Measurements from ENCODE around the gene ATRNL1.

Gene ATRNL1

DNA sequence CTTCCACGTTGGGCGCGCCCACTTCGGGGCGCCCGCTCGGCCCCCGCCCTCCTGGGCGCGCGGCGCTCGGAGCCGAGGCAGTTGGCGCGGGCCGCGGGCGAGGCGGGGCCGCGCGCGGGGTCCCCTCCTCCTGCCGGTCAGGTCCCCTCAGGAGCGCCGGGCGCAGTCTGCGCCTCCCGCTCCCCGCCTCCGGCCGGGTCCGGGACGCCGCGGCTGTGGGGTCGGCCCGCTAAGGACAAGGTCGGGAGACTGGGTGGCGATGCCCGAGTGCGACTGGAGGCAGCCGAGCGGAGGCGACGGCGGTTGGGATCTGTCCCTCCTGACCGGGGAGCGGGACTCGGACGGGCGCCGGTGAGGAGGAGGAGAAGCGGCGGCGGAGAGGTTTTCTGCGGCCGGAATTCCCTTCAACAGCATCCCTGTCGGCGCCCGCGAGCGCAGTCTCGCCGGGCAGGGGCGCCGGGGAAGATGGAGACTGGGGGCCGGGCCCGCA, at the start of gene ATRNL1:
Gene ATRNL1, plus strand, starts transcription at position 80 of the 490 bp plus-strand sequence. Its CDS starts 386 bp downstream, at position 466.
- no peak for DNase-seq

DNA sequence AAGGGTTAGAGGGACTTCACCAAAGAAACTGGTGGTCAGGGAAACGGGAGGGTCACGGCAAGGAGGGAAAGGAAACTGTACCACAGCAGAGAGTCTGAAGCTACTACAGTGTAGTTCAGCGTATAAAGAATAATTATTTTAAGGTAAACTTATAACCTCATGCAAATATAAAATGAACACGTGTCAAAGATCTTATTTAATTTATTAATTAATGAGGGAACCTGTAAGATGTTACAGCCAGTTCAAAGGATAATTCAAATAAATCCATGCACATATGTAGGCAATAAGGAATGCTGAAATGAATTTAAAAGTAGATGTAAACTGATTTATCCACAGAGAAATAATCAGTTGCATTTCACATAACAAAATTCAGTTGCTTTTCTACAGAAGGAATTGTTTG, 49.4 kb upstream of the ATRNL1 start:
- DNase-seq = no peak

GRCh38 chr10:115044891-115045290, 48.3 kb upstream of the ATRNL1 start:
- DNase-seq = no peak

DNA sequence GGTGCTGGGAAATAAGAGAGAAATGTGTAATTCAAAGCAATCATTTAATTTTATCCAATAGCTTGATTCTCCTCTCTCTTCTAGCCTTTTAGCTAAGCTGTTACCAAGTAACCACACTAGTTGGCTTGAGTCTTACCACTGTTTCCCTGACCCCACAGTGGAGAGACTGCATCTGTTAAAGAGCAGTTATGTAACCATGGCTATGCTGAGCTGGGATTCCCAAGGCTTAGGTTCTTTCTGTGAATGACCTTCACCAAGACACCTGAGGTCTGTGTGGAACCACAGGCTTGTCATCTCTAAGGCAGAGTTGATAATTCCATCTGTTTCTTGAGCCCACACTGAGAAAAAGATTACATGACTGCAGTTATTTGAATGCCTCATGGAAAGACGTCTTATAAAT, 47.7 kb upstream of the ATRNL1 start:
- no peak for DNase-seq

DNA sequence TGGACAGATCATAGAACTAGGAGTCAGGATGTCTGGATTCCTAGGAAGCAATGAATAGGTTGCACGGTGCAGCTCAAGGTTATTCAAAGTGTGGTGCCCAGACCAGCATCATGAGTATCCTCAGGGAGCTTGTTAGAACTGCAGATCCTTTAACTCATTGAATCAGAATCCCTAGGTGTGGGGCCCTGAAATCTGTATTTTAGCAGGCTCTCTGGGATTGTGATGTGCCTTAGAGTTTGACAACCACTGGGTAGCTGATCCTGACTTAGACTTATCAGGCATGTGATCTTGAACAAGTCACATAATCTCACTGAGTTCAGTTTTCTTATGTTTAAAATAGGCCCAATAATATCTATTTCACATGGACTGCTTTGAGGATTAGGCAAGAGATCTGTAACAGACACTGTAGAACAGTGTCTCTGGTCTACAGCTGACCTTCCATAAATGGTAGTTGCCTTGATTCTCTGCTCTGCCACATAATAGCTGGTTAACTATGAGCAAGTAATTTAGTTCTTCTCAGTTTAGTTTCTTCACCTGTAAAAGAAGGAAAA, 46.4 kb upstream of the ATRNL1 start:
- no peak for DNase-seq

DNA sequence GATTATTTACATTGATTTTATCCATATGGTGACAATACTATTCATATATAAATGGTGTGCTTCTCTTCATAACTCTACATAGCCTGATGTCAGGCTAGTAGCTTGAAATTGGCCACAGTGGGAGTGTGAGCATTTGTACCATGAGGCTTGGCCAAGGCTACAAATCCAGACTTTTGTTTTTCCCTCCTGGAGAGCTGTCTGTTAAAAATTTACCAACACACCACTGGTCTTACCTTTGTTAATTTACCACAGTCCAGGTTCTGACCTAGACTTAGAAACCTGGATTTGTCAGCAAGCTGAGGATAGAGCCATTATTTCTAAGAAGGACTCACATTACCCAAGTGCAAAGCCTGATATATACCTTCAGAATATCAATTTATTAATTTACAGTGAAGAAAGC, 45.5 kb upstream of the ATRNL1 start:
- no peak for DNase-seq

- no peak for DNase-seq
Observed at GRCh38 chr10:115049318-115049717, 43.8 kb upstream of the ATRNL1 start.

GRCh38 chr10:115049960-115050359, 43.2 kb upstream of the ATRNL1 start:
- DNase-seq = no peak

DNA sequence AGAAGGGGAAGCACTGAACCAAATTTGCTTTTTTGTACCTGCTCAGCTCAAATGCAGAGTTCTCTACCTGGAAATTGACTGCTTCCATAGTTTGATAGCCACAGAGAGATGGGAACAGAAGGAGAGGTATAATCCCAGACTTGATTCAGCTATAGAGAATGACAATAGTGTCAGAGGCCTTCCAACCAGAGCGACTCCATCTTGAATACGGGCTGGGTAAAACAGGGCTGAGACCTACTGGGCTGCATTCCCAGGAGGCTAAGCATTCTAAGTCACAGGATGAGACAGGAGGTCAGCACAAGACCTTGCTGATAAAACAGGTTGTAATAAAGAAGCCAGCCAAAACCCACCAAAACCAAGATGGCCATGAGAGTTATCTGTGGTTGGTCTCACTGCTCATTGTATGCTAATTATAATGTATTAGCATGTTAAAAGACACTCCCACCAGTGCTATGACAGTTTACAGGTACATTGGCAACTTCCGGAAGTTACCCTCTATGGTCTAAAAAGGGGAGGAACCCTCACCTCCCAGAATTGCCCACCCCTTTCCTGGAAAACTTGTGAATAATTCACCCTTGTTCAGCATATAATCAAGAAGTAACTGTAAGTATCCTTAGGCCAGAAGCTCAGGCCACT, 42.7 kb upstream of the ATRNL1 start:
- no peak for DNase-seq

- no peak for DNase-seq
Observed at GRCh38 chr10:115051216-115051615, 41.9 kb upstream of the ATRNL1 start.

GRCh38 chr10:115052226-115052625, 40.9 kb upstream of the ATRNL1 start:
- DNase-seq = no peak

- DNase-seq = no peak
Observed at GRCh38 chr10:115052728-115053127, 40.4 kb upstream of the ATRNL1 start.

DNA sequence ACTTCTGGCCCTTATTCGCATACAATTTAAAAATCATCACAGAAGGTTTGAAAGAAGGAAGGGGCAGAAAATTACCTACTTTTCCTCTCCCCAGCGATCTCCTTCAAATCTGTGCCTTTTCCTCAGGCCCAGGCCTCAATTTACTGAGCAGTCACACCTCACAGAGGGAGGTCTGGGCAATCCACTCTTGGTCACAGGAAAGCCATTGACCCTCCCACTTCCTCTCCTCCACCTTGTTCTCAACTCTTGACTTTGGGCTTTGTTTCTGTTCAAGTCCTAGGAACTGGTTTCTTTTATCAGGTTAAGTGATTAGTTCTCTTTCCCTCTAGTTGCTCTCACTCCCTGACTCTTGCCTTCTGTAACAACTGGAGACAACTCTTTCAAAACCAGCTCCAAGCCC, 37.0 kb upstream of the ATRNL1 start:
- no peak for DNase-seq

GRCh38 chr10:115059301-115059898, 33.8 kb upstream of the ATRNL1 start:
- no peak for DNase-seq

DNA sequence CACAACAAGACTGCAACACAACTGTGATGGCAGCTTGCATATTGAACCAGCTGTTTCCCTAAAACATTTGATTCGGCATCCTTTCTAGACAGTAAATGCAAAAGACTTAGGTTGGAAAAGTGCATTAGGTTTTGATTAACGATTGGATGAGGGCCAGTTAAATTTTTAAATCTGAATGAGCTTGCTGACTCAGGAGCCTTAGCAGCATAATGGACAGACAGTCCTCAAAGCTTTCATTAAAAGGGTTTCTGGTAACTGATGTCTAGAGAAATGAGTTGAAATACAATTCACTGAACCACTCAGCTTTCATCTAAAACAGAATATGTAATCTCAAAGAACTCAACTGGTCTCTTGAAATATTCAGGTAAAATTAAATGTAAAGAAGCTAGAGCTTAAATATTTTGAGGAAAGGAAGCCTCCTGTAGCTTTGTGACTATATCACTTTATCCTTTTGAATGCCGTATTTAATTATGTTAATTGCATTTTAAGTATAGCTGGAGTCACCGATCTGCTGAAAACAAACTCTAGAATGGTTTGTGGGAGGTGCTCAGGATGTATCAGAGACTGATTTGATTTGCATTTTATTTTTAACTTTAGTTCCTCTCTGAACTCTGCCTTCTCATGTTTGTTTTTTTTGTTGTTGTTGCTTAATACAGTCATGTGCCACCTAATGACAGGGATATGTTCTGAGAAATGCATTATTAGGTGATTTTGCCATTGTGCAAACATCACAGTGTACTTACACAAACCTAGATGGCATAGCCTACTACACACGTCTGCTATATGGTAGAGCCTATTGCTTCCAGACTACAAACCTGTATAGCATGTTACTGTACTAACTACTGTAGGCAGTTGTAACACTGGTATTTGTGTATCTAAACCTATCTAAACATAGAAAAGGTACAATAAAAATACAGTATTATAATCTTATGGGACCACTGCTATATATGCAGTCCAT, 29.2 kb upstream of the ATRNL1 start:
- DNase-seq = no peak

- DNase-seq = no peak
Observed at GRCh38 chr10:115065801-115066200, 27.4 kb upstream of the ATRNL1 start.

DNA sequence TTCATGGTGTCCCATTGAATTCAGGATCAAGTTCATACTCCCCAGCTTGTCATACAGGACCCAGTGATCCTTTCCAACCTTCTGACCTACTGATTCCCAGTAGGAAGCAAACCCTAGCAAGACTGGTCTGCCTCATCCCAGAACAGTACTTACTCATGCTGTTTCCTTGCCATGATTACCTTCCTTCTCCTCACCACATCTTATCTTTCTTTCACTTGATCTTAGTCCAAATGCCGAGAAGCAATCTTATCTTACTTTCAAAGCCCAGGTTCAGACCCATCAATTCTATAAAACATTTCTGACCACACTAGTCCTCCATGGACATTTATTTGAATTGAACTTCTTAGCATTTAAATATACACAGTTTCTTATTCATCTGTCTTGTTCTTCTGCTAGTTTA, 26.6 kb upstream of the ATRNL1 start:
- no peak for DNase-seq

DNA sequence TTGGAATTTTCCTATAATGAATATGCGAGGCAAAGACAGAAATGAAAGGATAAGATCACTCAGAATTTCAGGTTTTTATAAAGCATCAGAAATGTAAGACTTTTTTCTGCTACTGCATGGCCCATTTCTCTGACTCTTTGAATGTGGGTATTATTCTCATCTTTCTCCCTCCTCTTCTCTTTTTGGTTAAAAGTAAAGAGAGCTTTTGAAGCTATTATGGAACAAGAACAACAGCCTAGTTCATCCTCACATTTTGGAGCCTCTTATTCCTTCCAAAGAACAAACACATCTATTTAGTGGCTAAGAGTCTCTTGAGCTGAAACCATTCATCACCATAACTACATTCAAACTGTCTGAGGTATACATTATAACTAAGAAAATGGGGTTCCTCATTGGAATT, 19.4 kb upstream of the ATRNL1 start:
- no peak for DNase-seq

DNA sequence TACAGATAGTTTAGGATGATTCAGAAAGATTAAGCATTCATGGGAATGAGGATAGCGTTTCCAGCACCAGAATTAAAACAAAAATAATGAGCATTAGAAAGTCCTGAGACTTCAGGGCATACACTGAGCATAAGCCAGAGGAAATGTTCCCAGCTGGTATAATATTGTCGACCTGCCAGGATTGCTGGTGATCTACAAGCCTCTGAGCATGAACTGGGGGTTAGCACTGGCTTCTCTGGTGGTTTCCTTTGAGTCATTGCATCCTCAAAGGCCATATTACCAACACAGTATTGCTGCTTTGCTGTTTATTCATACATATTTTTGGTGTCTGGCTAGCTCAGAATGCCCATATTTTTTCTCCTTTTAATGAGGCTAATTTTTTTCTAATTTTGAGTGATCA, 10.7 kb upstream of the ATRNL1 start:
- no peak for DNase-seq

GRCh38 chr10:115084277-115084850, 8.8 kb upstream of the ATRNL1 start:
- DNase-seq = no peak

DNA sequence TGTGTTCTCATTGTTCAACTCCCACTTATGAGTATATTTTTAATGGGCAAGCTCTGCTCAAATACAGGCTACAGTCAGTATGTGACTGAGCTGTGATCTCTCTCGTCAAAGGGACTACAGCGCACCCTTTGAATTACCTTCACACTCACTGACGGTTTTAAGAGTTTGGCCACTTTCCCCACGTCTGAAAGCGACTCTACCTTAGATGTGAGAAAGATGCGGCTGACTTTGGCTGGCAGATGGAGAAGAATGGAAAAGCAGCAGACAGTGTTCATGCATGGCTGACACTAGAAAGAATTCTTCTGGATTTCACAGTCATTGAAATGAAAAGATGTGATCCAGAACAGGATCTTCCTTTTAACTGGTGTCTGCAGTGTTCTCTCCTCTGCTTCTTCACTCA, 2.0 kb upstream of the ATRNL1 start:
- no peak for DNase-seq

GRCh38 chr10:115092258-115092554, 959 bp upstream of the ATRNL1 start:
- no peak for DNase-seq

GRCh38 chr10:115092555-115093285, 445 bp upstream of the ATRNL1 start:
- DNase-seq = no peak

Measured in activated CD4-positive, CD25-positive, alpha-beta regulatory T cell treated with anti-CD3 and anti-CD28 coated beads, Interleukin-2, amount 50 U/mL, for 72 hours (primary cell).